Esophagus squamous epithelium (tissue), 5 donors: ENCODE measurements around the gene ASTN2. TPM values are rescaled to one million over a fixed set of nuclear protein-coding genes. Genes with fewer than 3 reads are reported as not detected.

Source experiments
- DNase-seq: peaks from one replicate; lab custom pipeline; 2025; lab: John Stamatoyannopoulos, UW
- H3K27ac ChIP-seq, 4 donors: fragments of 200-600 bp; sonication (generic); one replicate each; pipeline ENCODE4 v1.5.1; 2016 to 2019; ENCODE audit warnings: mild to moderate bottlenecking in 1 of 4
- H3K27me3 ChIP-seq, 4 donors: fragments of 200-600 bp; sonication (generic); 1 replicate in 3 of 4; 2 replicates in 1 of 4; pipeline versions ENCODE4 v1.5.1 to v1.6.0; 2017 to 2021; ENCODE audit warnings: antibody characterized with exemption in 1 of 4
- H3K36me3 ChIP-seq, 3 donors: fragments of 200-600 bp; sonication (generic); one replicate each; pipeline ENCODE4 v1.5.1; 2016 to 2019
- H3K4me1 ChIP-seq, 3 donors: fragments of 200-600 bp; sonication (generic); one replicate each; pipeline ENCODE4 v1.5.1; 2017 to 2019
- H3K4me3 ChIP-seq, 4 donors: fragments of 200-600 bp; sonication (generic); 1 replicate in 3 of 4; 2 replicates in 1 of 4; pipeline ENCODE4 v1.5.1; 2016 to 2019; ENCODE audit warnings: mild to moderate bottlenecking in 2 of 4, moderate library complexity in 1 of 4
- H3K9me3 ChIP-seq, 3 donors: fragments of 200-600 bp; sonication (generic); one replicate each; pipeline ENCODE4 v1.5.1; 2016 to 2019
- POLR2A ChIP-seq, 4 donors: fragments of 450-650 bp; IDR thresholded peaks; one replicate each; pipeline ENCODE4 v1.6.1; 2017; ENCODE audit warnings: antibody characterized with exemption in 4 of 4, mild to moderate bottlenecking in 4 of 4, moderate library complexity in 3 of 4
- WGBS, 2 donors: methylation state at CpG; one replicate each; pipeline ENCODE4 v1.1.5; 2018; 5-methylcytosine and 5-hydroxymethylcytosine counted together
- intact Hi-C: fragments of 100-400 bp; cut with DNase I; formaldehyde crosslinking; loops from one replicate; pipeline ENCODE4 v1.15.0; 2022
- total RNA-seq, 4 donors: library from RNA; depleted of rRNA; stranded (reverse); fragments of >200 nt; gene quantifications; one replicate each; pipeline ENCODE4 v1.1.0, GENCODE V29; 2016
- TF ChIP-seq, protein P1 (sequence below), 6 experiments: fragments of 450-650 bp in 4 of 6; fragments of 200-600 bp in 2 of 6; sonication (generic) in 2 of 6; IDR thresholded peaks; one replicate each; pipeline ENCODE4 v1.5.1; 2016 to 2019; ENCODE audit warnings: antibody characterized with exemption in 6 of 6, mild to moderate bottlenecking in 4 of 6, moderate library complexity in 4 of 6
- donor health status: DM: yes; HTN: yes; CAD: no.

ASTN2 gene
- total RNA-seq, 4 donors from 2014 or later: 0.13 to 1.9 (median 0.27) TPM; not detected in 1

DNA sequence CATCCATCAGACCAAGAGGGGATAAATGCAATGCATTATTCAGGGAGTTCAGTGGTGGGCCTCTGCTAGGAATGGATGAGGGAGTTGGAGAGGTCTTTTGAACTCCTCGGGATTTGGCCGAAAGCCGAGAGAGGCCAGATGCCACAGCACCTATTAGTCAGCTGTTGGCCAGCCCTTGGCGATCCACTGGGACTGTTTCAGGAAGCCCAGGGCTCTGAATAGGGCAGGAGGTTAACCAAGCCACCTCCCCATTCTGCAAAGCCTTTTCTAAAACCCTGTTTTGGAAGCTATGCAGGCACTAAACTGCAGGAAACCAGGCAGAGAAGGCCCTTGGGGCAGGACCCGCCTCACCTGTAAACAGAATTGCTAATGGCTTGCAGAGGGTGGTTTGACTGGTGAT is 37.8 kb downstream of the ASTN2 start:
- Histone ChIP-seq H3K9me3 (no peaks in the 10 kb centered on the region), H3K27me3 (peaks cover 0 to 3% (median 0%) of the 10 kb centered on the region in 4 donors), H3K4me3 (no peak overlapping the region), H3K27ac (no peak overlapping the region), H3K4me1 (no peaks in the 10 kb centered on the region), H3K36me3 (no peaks in the 10 kb centered on the region)
- 68 to 78% methylated on average over 4 to 5 of the region's 5 CpGs for WGBS, 2 donors
- intact Hi-C loops: no loop called here
- DNase-seq: no peak
- TF ChIP-seq, protein P1, sequence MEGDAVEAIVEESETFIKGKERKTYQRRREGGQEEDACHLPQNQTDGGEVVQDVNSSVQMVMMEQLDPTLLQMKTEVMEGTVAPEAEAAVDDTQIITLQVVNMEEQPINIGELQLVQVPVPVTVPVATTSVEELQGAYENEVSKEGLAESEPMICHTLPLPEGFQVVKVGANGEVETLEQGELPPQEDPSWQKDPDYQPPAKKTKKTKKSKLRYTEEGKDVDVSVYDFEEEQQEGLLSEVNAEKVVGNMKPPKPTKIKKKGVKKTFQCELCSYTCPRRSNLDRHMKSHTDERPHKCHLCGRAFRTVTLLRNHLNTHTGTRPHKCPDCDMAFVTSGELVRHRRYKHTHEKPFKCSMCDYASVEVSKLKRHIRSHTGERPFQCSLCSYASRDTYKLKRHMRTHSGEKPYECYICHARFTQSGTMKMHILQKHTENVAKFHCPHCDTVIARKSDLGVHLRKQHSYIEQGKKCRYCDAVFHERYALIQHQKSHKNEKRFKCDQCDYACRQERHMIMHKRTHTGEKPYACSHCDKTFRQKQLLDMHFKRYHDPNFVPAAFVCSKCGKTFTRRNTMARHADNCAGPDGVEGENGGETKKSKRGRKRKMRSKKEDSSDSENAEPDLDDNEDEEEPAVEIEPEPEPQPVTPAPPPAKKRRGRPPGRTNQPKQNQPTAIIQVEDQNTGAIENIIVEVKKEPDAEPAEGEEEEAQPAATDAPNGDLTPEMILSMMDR (IDR thresholded peaks at IDR 0.05): no peak
- no peak for TF ChIP-seq POLR2A (IDR thresholded peaks at IDR 0.05)

DNA sequence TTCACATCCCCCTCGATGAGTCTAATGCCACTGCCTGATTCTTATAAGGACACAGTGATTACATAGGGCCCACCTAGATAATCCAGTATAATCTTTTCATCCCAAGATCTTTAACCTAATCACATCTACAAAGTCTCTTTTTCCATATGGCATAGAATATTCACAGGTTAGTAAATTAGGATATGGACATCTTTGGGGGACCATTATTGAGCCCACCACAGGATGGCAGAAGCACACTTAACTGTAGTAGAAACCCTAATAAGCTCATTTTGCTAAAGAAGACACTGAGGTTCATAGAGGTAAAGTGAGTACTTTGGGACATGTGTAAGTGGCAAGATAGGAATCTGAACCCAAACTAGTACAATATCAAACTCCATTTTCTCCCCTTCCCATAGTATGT is 38.9 kb downstream of the ASTN2 start:
- no peaks in the 10 kb centered on the region for H3K4me1 ChIP-seq
- TF ChIP-seq, protein P1 (IDR thresholded peaks at IDR 0.05): no peak
- TF ChIP-seq POLR2A (IDR thresholded peaks at IDR 0.05): no peak
- H3K4me3 ChIP-seq: no peak overlapping the region
- H3K27ac ChIP-seq: no peak overlapping the region
- 67 to 100% methylated on average over 1 of the region's 1 CpG for WGBS, 2 donors
- no peaks in the 10 kb centered on the region for H3K36me3 ChIP-seq
- no peaks in the 10 kb centered on the region for H3K9me3 ChIP-seq
- intact Hi-C loops: no loop called here
- no peak for DNase-seq
- H3K27me3 ChIP-seq: peaks cover 0 to 3% (median 0%) of the 10 kb centered on the region in 4 donors

DNA sequence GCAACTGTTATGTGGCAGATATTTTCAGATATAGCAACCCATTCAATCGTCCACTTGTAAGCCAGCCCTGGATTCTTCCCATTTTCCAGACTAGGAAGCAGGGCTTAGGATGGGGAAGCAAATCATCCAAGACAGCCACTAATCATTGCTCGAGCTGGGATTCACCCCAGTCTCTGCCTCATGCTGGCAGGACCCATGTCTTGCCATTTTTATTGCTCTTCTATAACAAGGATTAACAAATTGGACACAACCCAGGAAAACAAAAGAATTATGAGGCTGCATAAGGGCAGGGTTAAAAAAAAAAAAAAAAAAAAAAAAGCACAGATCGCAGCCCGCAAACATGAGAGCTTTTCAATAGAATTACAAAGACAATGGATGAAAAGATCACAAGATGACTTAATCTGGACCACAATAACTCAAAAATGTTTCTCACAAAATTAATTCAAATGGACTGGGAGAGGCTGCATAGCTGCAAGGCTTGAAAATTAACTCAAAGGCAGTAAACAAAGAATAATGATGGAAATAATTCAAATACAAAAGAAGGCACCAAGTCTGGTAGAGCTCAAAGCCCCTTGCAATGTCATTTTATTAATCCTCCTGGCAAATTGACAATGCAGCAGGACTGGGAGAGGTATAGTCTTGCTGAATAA is 40.7 kb downstream of the ASTN2 start:
- WGBS, 2 donors: 25 to 28% methylated on average over 4 of the region's 4 CpGs
- DNase-seq: no peak
- intact Hi-C loops: no loop called here
- no peaks in the 10 kb centered on the region for H3K4me1 ChIP-seq
- no peaks in the 10 kb centered on the region for H3K36me3 ChIP-seq
- no peak overlapping the region for H3K27ac ChIP-seq
- H3K27me3 ChIP-seq: peaks cover 0 to 3% (median 0%) of the 10 kb centered on the region in 4 donors
- H3K9me3 ChIP-seq: no peaks in the 10 kb centered on the region
- no peak overlapping the region for H3K4me3 ChIP-seq
- no peak for TF ChIP-seq POLR2A (IDR thresholded peaks at IDR 0.05)
- TF ChIP-seq, protein P1 (IDR thresholded peaks at IDR 0.05): no peak

DNA sequence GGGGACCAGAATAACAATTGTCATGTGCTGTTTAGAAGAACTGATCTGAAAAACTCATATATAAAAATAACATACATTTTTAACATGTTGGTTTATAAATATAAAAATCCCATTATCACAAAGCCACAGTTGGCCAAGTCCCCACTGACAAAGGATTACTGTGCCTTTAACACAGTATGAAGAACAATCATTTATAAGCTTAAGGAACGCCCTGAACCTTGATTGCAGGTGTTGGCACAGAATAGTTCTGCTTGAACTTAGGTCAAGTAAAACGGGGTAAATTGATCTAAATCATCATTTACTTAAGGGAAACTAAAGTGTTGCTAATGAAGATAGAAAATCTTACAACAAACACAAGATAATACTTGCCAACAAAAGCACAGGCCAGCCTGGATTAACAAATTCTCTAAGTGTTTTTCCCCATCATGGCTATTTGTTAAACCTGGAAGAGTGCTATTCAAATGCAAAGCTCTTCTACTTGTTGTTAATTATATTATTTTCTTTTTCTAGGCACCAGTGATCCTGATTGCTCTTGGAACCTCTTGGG is 46.1 kb downstream of the ASTN2 start:
- no peaks in the 10 kb centered on the region for H3K4me1 ChIP-seq
- H3K27ac ChIP-seq: no peak overlapping the region
- no peak overlapping the region for H3K4me3 ChIP-seq
- DNase-seq: no peak
- 8 to 14% methylated on average over 2 of the region's 2 CpGs for WGBS, 2 donors
- H3K9me3 ChIP-seq: no peaks in the 10 kb centered on the region
- intact Hi-C loops: no loop called here
- H3K27me3 ChIP-seq: no peaks in the 10 kb centered on the region
- TF ChIP-seq, protein P1 (IDR thresholded peaks at IDR 0.05): no peak
- TF ChIP-seq POLR2A (IDR thresholded peaks at IDR 0.05): no peak
- no peaks in the 10 kb centered on the region for H3K36me3 ChIP-seq

DNA sequence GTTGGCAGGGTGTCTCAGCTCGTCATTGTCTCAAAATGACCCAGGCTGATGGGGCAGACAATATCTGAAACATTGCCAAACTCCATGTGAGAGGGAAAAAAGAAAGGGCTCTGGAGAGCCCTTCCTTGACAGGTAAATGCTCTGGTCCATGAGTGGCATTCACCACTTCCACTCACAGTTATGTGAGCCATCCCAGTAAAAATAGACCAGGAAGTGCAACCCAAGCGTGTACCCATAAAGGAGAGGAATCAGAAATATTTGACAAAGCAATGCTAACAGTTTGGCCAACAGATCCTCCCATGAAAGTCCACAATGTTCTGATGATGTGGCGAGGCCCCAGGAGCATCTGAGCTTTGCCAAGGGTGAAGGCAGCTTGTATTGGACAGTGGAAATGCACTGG is 49.4 kb downstream of the ASTN2 start:
- no peak for DNase-seq
- Histone ChIP-seq H3K27me3 (no peaks in the 10 kb centered on the region), H3K4me3 (no peak overlapping the region), H3K4me1 (no peaks in the 10 kb centered on the region), H3K36me3 (no peaks in the 10 kb centered on the region), H3K9me3 (no peaks in the 10 kb centered on the region), H3K27ac (no peak overlapping the region)
- WGBS, 2 donors: 62 to 72% methylated on average over 3 of the region's 3 CpGs
- no peak for TF ChIP-seq POLR2A (IDR thresholded peaks at IDR 0.05)
- TF ChIP-seq, protein P1 (IDR thresholded peaks at IDR 0.05): no peak
- intact Hi-C loops: no loop called here
